DMS153 treated with DMSO at 0.1 percent for 48 hours (cell line): Measurements from ENCODE around the gene ACAD8.
"Not testable (repeated sequence)": the region's sequence is repeated elsewhere in the genome, so short reads cannot be mapped to it uniquely, and the experiment has no call there.

Source experiments
- DNase-seq: peaks from one replicate; lab custom pipeline; 2025; ENCODE audit not compliant: unreplicated experiment; lab: John Stamatoyannopoulos, UW

Gene ACAD8

GRCh38 chr11:134238956-134239355 lies 14.4 kb upstream of the ACAD8 start:
- DNase-seq, result no peak

GRCh38 chr11:134240592-134240991 lies 12.8 kb upstream of the ACAD8 start:
- DNase-seq, result no peak

- no peak for DNase-seq
Observed at GRCh38 chr11:134242376-134242775, 11.0 kb upstream of the ACAD8 start.

GRCh38 chr11:134243913-134244312 lies 9.5 kb upstream of the ACAD8 start:
- no peak for DNase-seq

GRCh38 chr11:134244593-134244992 lies 8.8 kb upstream of the ACAD8 start:
- no peak for DNase-seq

GRCh38 chr11:134245434-134245833 lies 7.9 kb upstream of the ACAD8 start:
- no peak for DNase-seq

GRCh38 chr11:134246100-134246499 lies 7.3 kb upstream of the ACAD8 start:
- DNase-seq, result no peak

GRCh38 chr11:134246678-134247077 lies 6.7 kb upstream of the ACAD8 start:
- no peak for DNase-seq

GRCh38 chr11:134248910-134249480 lies 4.4 kb upstream of the ACAD8 start:
- no peak for DNase-seq

GRCh38 chr11:134250246-134250645 lies 3.1 kb upstream of the ACAD8 start:
- DNase-seq, result no peak

- DNase-seq, result no peak
Observed at GRCh38 chr11:134250675-134251074, 2.7 kb upstream of the ACAD8 start.

GRCh38 chr11:134252346-134253187 lies 801 bp upstream of the ACAD8 start:
- no peak for DNase-seq

- no peak for DNase-seq
Observed at GRCh38 chr11:134254433-134255183, 1.2 kb downstream of the ACAD8 start.

- not testable (repeated sequence) for DNase-seq
Observed at GRCh38 chr11:134255184-134255561, 1.8 kb downstream of the ACAD8 start.

GRCh38 chr11:134257101-134257500 lies 3.7 kb downstream of the ACAD8 start:
- no peak for DNase-seq

GRCh38 chr11:134258577-134258976 lies 5.2 kb downstream of the ACAD8 start:
- no peak for DNase-seq

GRCh38 chr11:134260503-134260902 lies 7.1 kb downstream of the ACAD8 start:
- no peak for DNase-seq

GRCh38 chr11:134260983-134261382 lies 7.6 kb downstream of the ACAD8 start:
- no peak for DNase-seq

- DNase-seq, result no peak
Observed at GRCh38 chr11:134261626-134262488, 8.5 kb downstream of the ACAD8 start.

- no peak for DNase-seq
Observed at GRCh38 chr11:134264966-134265764, 11.8 kb downstream of the ACAD8 start.
